ENCODE results near the gene RNF149. TPM values are rescaled to one million over a fixed set of nuclear protein-coding genes. Genes with fewer than 3 reads are reported as not detected.

RNF149 gene
- total and polyA plus RNA-seq, 10 donors: 31.8 to 398 (median 211) TPM

DNA sequence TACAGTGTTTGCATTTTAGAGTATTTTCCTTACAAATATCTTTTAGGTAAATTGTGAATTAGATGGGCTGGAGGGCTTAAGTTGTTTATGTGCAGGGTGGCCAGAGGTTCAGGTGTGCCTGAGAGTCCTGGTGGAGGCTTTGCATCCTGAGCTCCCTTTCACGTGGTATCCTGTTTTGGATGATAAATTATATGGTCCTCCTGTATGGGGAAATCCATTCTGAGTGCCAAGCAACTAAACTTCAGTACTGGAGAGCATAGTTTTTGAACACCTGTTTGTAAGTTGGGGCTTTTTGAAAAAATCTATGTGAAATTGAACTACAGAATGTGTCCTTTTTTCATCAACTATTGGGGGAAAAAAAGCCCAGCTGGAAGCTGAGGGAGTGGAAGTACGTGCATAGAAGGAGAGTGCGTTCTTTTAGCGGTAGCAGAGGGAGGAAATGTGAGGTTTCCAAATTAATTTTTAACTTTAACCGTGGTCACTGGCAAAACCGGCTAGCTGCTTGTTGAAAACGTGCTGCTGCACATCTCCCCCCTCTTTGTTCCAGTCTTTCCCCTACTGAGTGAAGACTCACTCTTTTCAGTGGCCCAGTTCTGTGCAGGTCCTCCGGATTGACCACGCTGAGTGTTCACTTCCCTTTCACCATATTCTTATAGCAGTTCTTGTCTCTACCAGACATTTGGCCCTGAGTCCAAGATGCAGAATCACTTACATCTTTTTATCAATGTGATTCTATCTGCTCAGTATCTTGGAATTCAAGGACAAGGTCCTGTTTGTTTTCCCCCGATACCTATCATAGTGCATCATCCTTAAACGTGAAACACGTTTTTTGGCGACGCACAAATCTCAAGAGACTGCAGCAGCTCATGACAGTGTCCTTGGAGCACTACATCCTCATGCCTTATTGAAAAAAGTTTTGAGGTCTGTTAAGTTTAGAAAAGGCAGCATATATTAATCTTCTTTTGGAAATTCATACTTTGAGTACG lies 40.5 kb downstream of the RNF149 start:
- Histone ChIP-seq H3K4me1 (peaks cover 0 to 23% (median 2%) of the 10 kb centered on the region in 6 donors), H3K27me3 (replicated peaks in 1 of 7) (no peaks in the 10 kb centered on the region), H3K4me3 (no peak overlapping the region), H3K36me3 (peaks cover 0 to 100% (median 91%) of the 10 kb centered on the region in 6 donors), H3K9me3 (no peaks in the 10 kb centered on the region), H3K27ac (peak overlapping the region in 2 of 8 donors; percentile 31 to 32)
- intact Hi-C loops (cut with DNase I; ENCODE audit: low total_unique reads): no loop called here
- TF ChIP-seq POLR2AphosphoS5 (IDR thresholded peaks at IDR 0.05): peak in 1 of 3 donors; percentile 70
- TF ChIP-seq, protein P1, sequence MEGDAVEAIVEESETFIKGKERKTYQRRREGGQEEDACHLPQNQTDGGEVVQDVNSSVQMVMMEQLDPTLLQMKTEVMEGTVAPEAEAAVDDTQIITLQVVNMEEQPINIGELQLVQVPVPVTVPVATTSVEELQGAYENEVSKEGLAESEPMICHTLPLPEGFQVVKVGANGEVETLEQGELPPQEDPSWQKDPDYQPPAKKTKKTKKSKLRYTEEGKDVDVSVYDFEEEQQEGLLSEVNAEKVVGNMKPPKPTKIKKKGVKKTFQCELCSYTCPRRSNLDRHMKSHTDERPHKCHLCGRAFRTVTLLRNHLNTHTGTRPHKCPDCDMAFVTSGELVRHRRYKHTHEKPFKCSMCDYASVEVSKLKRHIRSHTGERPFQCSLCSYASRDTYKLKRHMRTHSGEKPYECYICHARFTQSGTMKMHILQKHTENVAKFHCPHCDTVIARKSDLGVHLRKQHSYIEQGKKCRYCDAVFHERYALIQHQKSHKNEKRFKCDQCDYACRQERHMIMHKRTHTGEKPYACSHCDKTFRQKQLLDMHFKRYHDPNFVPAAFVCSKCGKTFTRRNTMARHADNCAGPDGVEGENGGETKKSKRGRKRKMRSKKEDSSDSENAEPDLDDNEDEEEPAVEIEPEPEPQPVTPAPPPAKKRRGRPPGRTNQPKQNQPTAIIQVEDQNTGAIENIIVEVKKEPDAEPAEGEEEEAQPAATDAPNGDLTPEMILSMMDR (IDR thresholded peaks at IDR 0.05 in 8 of 11, conservative IDR thresholded peaks at IDR 0.05 in 3 of 11): no peak
- WGBS, 5 donors: 58 to 69% (median 65%) methylated on average over 15 of the region's 15 CpGs
- DNase-seq: no peak

DNA sequence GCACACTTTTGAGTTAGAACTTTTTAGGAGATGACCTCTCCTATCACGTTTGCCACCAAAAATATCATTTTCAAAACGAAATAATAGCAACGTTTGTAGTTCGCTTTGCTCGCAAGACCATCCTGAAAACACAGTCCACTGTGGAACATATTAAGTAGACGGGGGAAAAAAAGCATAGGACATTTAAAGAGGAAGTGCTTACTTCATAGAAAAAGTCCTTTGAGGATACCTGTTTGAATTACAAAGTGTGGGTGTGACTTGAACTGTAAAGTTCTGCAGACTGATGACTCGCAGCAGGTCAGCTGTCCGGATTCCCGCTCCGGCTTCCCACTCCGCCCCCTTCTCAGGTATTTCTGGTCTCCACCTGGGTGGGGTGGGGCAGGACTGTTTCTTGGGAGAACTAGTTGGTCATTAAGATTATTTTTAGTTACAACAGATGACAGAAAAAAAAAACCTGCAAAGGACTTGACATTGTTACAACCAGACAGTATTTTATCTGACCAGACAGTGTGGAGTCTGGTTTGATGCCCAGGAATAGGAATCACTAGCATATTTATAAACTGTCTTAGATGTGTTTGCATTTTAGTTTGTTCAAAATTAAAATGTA lies 42.5 kb downstream of the RNF149 start:
- Histone ChIP-seq H3K9me3 (no peaks in the 10 kb centered on the region), H3K4me1 (peaks cover 0 to 15% (median 0%) of the 10 kb centered on the region in 6 donors), H3K4me3 (no peak overlapping the region), H3K36me3 (peaks cover 0 to 100% (median 82%) of the 10 kb centered on the region in 6 donors), H3K27me3 (replicated peaks in 1 of 7) (no peaks in the 10 kb centered on the region), H3K27ac (peak overlapping the region in 2 of 8 donors; percentile 9 to 29)
- WGBS, 5 donors: 80 to 84% (median 81%) methylated on average over 11 of the region's 11 CpGs
- intact Hi-C loops (cut with DNase I; ENCODE audit: low total_unique reads): no loop called here
- no peak for DNase-seq
- TF ChIP-seq POLR2A (IDR thresholded peaks at IDR 0.05): no peak
- TF ChIP-seq, protein P1 (IDR thresholded peaks at IDR 0.05 in 8 of 11, conservative IDR thresholded peaks at IDR 0.05 in 3 of 11): no peak
- TF ChIP-seq POLR2AphosphoS5 (IDR thresholded peaks at IDR 0.05): no peak

DNA sequence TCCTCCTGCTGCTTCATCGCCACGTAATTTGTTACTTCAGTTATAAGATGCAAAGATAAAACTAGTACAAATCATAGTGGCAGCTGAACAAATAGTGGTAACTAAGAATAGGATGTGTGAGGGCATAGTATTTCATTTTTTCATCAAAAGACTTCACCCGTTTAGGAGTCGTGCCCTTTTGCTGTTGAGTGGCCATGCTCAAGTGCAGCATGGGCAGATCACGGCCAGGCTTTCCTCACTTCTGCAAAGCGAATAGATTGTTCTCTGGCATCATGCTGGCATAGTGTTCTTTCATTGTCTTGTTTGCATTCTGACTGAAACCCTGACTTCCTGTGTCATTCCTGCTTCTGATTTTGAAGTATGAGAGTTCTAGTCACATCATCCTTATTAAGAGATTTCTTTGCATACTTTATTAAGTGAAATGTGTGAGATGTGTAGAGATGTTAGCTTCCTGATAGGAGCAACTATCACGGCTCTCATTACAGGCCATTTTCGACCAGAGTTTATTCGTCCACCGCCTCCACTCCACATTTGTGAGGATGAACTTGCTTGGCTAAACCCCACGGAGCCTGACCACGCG lies 44.1 kb downstream of the RNF149 start:
- intact Hi-C loops (cut with DNase I; ENCODE audit: low total_unique reads): no loop called here
- TF ChIP-seq, protein P1 (IDR thresholded peaks at IDR 0.05 in 8 of 11, conservative IDR thresholded peaks at IDR 0.05 in 3 of 11): no peak
- TF ChIP-seq POLR2A (IDR thresholded peaks at IDR 0.05) (no peak), POLR2AphosphoS5 (IDR thresholded peaks at IDR 0.05) (peak in 1 of 3 donors; percentile 65)
- H3K4me1 ChIP-seq: peaks cover 0 to 30% (median 2%) of the 10 kb centered on the region in 6 donors
- 85 to 93% (median 89%) methylated on average over 13 of the region's 13 CpGs for WGBS, 5 donors
- no peaks in the 10 kb centered on the region for H3K9me3 ChIP-seq
- peaks cover 0 to 100% (median 73%) of the 10 kb centered on the region in 6 donors for H3K36me3 ChIP-seq
- DNase-seq: no peak
- no peaks in the 10 kb centered on the region for H3K27me3 ChIP-seq (replicated peaks in 1 of 7)
- peak overlapping the region in 1 of 8 donors; percentile 25 for H3K27ac ChIP-seq
- no peak overlapping the region for H3K4me3 ChIP-seq
